ENCODE data around the gene ANKRD34C.

ANKRD34C gene

DNA sequence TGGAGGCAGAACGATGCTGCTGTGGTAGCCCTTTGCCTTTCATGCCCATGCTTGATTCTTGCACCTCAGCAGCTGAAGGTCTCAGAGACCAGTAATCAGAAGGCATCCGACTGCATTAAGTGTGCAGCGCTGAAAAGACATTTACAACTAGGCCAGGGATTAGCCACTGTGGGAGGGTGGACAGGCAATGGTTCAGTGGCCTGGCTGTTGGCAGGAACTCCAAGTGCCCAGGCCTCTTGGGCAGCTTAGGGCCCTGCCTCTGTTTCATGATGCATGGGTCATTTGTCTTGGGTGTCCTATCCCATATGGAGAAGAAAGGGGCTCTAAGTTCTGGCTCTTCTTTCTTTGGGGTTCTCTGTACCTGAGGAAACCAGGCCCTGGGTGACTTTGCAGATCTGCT is 39.8 kb downstream of the ANKRD34C start:
- Histone ChIP-seq H3K79me1 (ENCODE audit: low read length) (no peaks in the 10 kb centered on the region), H4K12ac (ENCODE audit: low read depth, low read length) (no peak overlapping the region)

DNA sequence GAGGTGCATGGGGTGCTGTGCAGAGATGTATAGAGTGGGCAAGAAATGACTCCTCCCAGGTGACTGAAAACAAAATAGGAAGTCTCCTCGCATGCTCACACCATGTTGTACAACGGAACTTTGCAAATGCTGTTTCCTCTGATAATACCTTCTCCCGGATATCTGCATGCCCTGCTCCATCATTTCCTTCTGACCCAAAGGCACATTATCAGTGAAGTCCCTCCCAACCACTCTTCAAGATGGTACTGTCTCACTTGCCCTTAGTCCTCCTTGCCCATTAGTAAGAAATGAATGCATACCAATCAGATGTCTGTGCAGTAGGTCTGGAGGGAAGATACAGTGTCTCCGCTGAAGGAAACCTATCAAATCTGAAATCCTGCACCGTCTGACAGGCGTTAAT is 40.4 kb downstream of the ANKRD34C start:
- Histone ChIP-seq H2BK120ac (ENCODE audit: insufficient read depth, low read length, poor library complexity) (no peak overlapping the region), H4K91ac (ENCODE audit: low read depth, low read length) (no peak overlapping the region), H2BK5ac (ENCODE audit: low read depth, low read length, poor library complexity) (no peak overlapping the region), H2BK12ac (ENCODE audit: low read length) (no peak overlapping the region), H3K27ac (ENCODE audit: low read depth, low read length) (no peak overlapping the region), H3K36me3 (ENCODE audit: control insufficient read depth in 1 of 2, insufficient read depth in 2 of 2, low read length in 2 of 2) (peaks cover 31 to 48% of the 10 kb centered on the region in 2 experiments), H3K4me3 (ENCODE audit: low read depth, low read length) (no peak overlapping the region), H3K4me1 (ENCODE audit: control insufficient read depth in 1 of 2, insufficient read depth in 2 of 2, low read length in 2 of 2) (peaks cover 0 to 1% of the 10 kb centered on the region in 2 experiments), H3K9me3 (ENCODE audit: insufficient read depth, low read depth, low read length) (peaks cover 6% of the 10 kb centered on the region), H3K18ac (ENCODE audit: low read length) (no peak overlapping the region), H3K4ac (ENCODE audit: low read depth, low read length) (no peak overlapping the region), H3K23ac (ENCODE audit: low read length) (no peak overlapping the region), H4K12ac (ENCODE audit: low read depth, low read length) (no peak overlapping the region), H3K4me2 (ENCODE audit: low read length) (no peak overlapping the region), H3K79me2 (ENCODE audit: control insufficient read depth, insufficient read depth, low read length, poor library complexity) (no peaks in the 10 kb centered on the region), H2AFZ (ENCODE audit: insufficient read depth, low read length, poor library complexity) (no peak overlapping the region), H3K14ac (ENCODE audit: low read length) (no peak overlapping the region), H3K27me3 (ENCODE audit: insufficient read depth, low read length) (no peaks in the 10 kb centered on the region), H3K9ac (ENCODE audit: low read length) (no peak overlapping the region), H3K79me1 (ENCODE audit: low read length) (no peaks in the 10 kb centered on the region), H2AK5ac (ENCODE audit: low read length) (no peak overlapping the region), H4K8ac (ENCODE audit: low read depth, low read length) (no peak overlapping the region)
- DNase-seq, result no peak
- WGBS (ENCODE audit: extremely low coverage, insufficient coverage, insufficient read length), result no CpG with 5 or more reads among the region's 6 CpGs

More for the DNA sequence above, 39.8 kb downstream of the ANKRD34C start:
- Histone ChIP-seq H2BK5ac (ENCODE audit: low read depth, low read length, poor library complexity) (no peak overlapping the region), H2AK5ac (ENCODE audit: low read length) (no peak overlapping the region), H3K4ac (ENCODE audit: low read depth, low read length) (no peak overlapping the region), H4K91ac (ENCODE audit: low read depth, low read length) (no peak overlapping the region), H3K9ac (ENCODE audit: low read length) (no peak overlapping the region), H2BK120ac (ENCODE audit: insufficient read depth, low read length, poor library complexity) (no peak overlapping the region), H3K23ac (ENCODE audit: low read length) (no peak overlapping the region), H2BK12ac (ENCODE audit: low read length) (no peak overlapping the region), H2AFZ (ENCODE audit: insufficient read depth, low read length, poor library complexity) (no peak overlapping the region), H3K79me2 (ENCODE audit: control insufficient read depth, insufficient read depth, low read length, poor library complexity) (no peaks in the 10 kb centered on the region), H3K27me3 (ENCODE audit: insufficient read depth, low read length) (no peaks in the 10 kb centered on the region), H3K14ac (ENCODE audit: low read length) (no peak overlapping the region), H3K4me1 (ENCODE audit: control insufficient read depth in 1 of 2, insufficient read depth in 2 of 2, low read length in 2 of 2) (peaks cover 0 to 1% of the 10 kb centered on the region in 2 experiments), H4K8ac (ENCODE audit: low read depth, low read length) (no peak overlapping the region), H3K36me3 (ENCODE audit: control insufficient read depth in 1 of 2, insufficient read depth in 2 of 2, low read length in 2 of 2) (peaks cover 34 to 53% of the 10 kb centered on the region in 2 experiments), H3K27ac (ENCODE audit: low read depth, low read length) (no peak overlapping the region), H3K4me2 (ENCODE audit: low read length) (no peak overlapping the region), H3K9me3 (ENCODE audit: insufficient read depth, low read depth, low read length) (peaks cover 6% of the 10 kb centered on the region), H3K4me3 (ENCODE audit: low read depth, low read length) (no peak overlapping the region), H3K18ac (ENCODE audit: low read length) (no peak overlapping the region)
- DNase-seq, result no peak
- no CpG with 5 or more reads among the region's 3 CpGs for WGBS (ENCODE audit: extremely low coverage, insufficient coverage, insufficient read length)

DNA sequence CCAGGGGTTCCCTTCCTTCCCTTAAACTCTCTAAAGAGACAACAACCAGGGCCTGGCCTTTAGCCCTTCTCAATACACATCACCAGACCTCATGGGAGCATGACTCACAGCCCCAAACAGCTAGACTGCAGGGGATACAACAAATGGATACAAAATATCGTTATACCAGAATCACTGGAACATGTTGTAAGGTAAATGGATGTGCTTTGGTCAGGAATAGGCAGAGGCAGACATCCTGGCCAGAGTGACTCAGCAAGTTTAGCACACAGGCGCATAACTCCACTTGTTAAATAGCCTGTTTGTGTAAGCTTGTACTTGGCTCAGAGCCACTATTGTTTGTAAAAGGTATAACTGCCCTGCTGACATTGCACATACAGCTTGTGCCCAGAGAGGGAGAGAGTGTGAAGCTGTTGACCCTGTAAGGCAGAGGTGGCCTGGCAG is 46.7 kb downstream of the ANKRD34C start:
- peaks cover under 1% of the 10 kb centered on the region for H3K79me2 ChIP-seq (ENCODE audit: control insufficient read depth, insufficient read depth, low read length, poor library complexity)
- H3K23ac ChIP-seq (ENCODE audit: low read length), result no peak overlapping the region
- H4K12ac ChIP-seq (ENCODE audit: low read depth, low read length), result no peak overlapping the region
- H2AK5ac ChIP-seq (ENCODE audit: low read length), result peak overlapping the region; percentile 64
- peak overlapping the region; percentile 82 for H3K27ac ChIP-seq (ENCODE audit: low read depth, low read length)
- peak overlapping the region; percentile 94 for H2BK12ac ChIP-seq (ENCODE audit: low read length)
- peak overlapping the region; percentile 53 for H4K91ac ChIP-seq (ENCODE audit: low read depth, low read length)
- peaks cover 6 to 8% of the 10 kb centered on the region in 2 experiments for H3K36me3 ChIP-seq (ENCODE audit: control insufficient read depth in 1 of 2, insufficient read depth in 2 of 2, low read length in 2 of 2)
- H3K9ac ChIP-seq (ENCODE audit: low read length), result no peak overlapping the region
- no peaks in the 10 kb centered on the region for H3K27me3 ChIP-seq (ENCODE audit: insufficient read depth, low read length)
- H4K8ac ChIP-seq (ENCODE audit: low read depth, low read length), result peak overlapping the region; percentile 72
- H3K4me3 ChIP-seq (ENCODE audit: low read depth, low read length), result no peak overlapping the region
- H3K4me1 ChIP-seq (ENCODE audit: control insufficient read depth in 1 of 2, insufficient read depth in 2 of 2, low read length in 2 of 2), result peaks cover 21 to 23% of the 10 kb centered on the region in 2 experiments
- H3K4ac ChIP-seq (ENCODE audit: low read depth, low read length), result peak overlapping the region; percentile 68
- H3K9me3 ChIP-seq (ENCODE audit: insufficient read depth, low read depth, low read length), result no peaks in the 10 kb centered on the region
- WGBS (ENCODE audit: extremely low coverage, insufficient coverage, insufficient read length), result no CpG with 5 or more reads among the region's 2 CpGs
- H2BK5ac ChIP-seq (ENCODE audit: low read depth, low read length, poor library complexity), result peak overlapping the region; percentile 73
- H3K14ac ChIP-seq (ENCODE audit: low read length), result peak overlapping the region; percentile 82
- H2BK120ac ChIP-seq (ENCODE audit: insufficient read depth, low read length, poor library complexity), result peak overlapping the region; percentile 86
- no peak overlapping the region for H2AFZ ChIP-seq (ENCODE audit: insufficient read depth, low read length, poor library complexity)
- H3K18ac ChIP-seq (ENCODE audit: low read length), result peak overlapping the region; percentile 74
- DNase-seq, result peak in 1 of 2 donors; percentile 7
- no peak overlapping the region for H3K4me2 ChIP-seq (ENCODE audit: low read length)
- H3K79me1 ChIP-seq (ENCODE audit: low read length), result peaks cover 17% of the 10 kb centered on the region
